UCSD-AML1 (cell line): Measurements from ENCODE around the gene UNC119.
"Not testable (repeated sequence)": the region's sequence is repeated elsewhere in the genome, so short reads cannot be mapped to it uniquely, and the experiment has no call there.

Experiments used
- DNase-seq: peaks from one replicate; lab custom pipeline; 2025; ENCODE audit not compliant: unreplicated experiment; lab: John Stamatoyannopoulos, UW

UNC119 gene

DNA sequence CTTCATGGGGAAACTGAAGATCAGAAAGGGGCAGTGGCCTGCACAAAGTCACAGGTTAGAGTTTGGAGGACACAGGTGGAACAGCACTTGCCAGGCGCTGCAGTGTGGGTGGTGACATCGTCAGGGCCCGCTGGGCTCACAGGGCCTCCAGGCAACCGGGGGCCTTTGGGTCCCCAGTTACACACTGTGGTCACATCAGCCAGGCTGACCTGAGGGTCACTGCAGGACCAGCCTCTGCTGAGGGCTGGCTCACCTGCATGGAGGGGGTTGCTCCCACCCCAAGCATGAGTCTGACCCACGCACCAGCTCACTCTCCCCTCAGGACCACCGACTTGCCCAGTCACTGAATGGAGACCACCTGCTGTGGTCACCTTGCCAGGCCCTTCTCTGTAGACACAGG is 29.2 kb downstream of the UNC119 start:
- no peak for DNase-seq

DNA sequence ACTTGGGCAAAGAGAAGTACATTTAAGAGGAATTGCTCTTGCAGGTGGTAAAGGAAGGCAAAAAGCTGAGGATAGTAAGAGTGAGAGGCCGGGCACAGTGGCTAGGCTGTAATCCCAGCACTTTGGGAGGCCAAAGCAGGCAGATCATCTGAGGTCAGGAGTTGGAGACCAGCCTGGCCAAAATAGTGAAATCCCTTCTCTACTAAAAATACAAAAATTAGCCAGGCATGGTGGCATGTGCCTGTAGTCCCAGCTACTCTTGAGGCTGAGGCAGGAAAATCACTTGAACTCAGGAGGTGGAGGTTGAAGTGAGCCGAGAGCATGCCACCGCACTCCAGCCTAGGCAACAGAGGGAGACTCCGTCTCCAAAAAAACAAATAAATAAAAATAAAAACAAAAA is 30.1 kb downstream of the UNC119 start:
- not testable (repeated sequence) for DNase-seq

DNA sequence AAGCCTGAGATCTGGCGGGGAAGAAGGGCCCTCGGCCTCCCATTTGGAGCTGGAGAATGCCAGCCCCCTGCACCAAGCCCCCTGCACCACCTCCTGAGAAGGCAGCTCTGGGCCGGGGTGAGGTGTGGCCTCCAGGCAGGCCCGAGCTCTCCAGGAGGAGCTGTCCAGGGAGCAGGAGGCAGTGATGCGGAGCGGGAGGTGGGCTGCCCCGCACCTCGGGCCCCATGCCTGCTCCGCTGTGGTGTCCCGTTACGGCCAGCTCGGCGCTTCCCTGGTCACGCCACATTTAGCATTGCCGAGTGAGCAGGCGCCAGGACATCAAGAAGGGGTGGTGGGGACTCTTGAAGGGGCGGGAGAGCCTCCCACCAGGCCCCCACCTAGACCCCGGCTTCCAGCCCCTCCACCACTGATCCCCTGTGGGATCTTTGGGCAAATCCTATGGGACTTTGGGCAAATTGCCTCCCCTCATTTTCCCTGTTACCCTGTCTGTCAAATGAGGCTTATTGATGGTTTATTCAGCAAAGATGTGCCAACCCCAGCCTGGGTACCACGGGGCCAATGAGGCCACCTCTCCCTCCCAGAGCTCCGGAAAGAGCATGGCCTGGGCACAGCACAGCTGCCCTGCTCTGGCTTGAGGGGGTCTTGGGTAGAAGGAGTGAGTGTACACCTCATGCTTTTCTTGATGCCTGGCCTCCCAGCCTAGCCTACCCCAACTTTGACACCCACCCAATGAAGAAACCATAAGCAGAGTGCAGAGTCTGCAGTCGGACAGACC is 30.9 kb downstream of the UNC119 start:
- no peak for DNase-seq

DNA sequence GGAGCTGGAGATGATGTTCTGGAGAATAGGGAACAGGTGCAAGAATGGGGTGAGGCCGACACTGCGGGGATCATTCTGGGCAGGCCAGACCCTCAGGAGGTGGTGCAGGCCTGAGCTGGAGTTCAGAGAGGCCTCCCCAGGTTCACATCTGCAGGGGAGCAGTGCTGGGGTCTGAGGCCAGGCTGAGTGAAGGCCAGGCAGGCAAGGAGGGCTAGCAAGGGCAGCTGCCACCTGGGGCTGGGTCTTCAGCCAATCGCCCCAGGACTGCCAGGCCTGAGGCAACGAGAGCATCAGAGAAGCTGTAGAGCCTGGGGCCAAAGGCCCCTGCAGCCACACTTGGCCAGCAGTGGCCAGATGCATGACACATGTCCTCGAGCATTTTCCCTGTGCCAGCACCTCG is 31.7 kb downstream of the UNC119 start:
- no peak for DNase-seq

DNA sequence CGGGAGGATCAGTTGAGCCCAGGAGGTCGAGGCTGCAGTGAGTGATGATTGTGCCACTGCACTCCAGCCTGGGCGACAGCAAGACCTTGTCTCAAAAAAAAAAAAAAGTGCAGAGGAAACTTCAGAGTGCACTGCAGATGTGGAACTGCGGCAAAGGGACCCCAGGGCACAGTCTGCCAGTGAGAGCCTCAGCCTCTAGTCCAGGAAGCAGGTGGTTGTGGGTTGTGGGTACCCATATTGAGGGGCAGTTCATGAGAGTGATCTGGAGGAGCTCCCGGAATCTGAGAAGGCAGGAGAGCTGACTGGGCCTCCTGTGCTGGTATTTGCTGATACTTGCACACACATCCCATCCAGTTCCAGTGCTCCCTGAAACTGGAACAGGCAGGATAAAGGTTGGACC is 33.2 kb downstream of the UNC119 start:
- peak; percentile 67 for DNase-seq

DNA sequence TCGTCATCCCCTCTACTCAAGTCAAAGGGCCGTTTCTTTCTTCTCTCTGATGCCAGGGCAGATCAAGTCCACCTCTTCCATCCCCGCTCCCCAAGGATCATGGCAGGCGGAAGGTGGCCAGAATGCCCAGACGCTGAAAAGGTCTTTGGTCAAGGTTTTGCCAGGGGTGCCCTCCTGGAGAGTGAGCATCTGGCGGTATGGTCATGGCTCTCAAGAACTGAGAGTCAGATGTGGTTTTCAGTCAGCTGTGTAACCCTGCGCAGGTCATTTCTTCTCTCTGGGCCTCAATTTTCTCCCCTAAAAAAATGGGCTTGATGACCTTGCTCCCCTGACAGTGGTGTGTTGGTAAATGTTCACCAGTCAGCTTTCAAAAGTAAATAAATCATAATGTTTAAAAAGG is 33.8 kb downstream of the UNC119 start:
- DNase-seq, result no peak

DNA sequence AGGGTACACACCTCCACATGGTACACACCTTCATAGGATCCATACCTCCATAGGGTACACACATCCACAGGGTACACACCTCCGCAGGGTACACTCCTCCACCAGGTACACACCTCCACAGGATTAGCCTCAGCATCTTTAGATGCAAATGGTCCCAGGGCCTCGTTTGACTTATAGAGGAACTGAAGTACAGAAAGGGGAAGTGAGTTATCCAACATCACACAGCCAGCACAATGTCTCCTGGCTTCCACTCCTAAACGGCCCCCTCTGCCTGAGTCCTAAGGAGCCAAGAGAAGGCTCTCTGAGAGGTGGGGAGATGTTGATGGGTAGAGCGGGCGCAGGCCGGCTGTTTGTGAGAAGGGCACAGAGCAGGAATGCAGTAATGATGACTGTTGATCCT is 34.3 kb downstream of the UNC119 start:
- no peak for DNase-seq

DNA sequence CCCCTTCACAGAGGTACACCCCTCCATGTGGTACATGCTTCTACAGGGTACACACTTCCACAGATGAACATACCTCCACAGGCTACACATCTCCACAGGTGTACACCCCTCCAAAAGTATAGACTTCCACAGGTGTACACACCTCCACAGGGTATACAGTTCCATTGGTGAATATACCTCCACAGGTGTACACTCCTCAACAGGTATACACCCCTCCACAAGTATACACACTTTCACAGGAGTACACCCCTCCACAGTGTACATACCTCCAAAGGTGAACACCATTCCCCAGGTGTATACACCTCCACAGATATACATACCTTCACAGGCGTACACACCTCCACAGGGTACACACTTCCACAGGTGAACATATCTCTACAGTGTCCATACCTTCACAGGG is 36.9 kb downstream of the UNC119 start:
- no peak for DNase-seq

DNA sequence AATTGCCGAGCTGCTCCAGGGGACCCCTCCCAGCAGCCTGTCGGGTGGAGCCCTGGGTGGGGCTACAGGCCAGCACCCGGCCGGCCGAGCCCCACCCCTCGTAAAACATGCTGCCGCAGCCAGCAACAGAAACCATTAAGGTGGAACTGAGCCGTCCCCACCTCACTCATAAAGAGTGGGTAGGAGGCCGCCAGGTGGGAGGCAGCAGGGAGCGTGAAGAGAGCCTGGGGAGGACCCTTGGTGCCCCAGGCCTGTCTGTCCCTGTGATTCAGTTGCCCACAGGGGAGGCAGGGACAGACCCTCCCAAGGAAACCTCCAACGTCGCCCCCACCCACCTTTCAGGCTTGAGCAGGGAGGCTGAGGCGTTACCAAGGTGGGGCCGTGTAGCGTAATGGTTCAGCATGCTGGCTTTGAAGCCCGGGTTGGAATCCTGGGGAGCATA is 37.8 kb downstream of the UNC119 start:
- DNase-seq, result no peak

DNA sequence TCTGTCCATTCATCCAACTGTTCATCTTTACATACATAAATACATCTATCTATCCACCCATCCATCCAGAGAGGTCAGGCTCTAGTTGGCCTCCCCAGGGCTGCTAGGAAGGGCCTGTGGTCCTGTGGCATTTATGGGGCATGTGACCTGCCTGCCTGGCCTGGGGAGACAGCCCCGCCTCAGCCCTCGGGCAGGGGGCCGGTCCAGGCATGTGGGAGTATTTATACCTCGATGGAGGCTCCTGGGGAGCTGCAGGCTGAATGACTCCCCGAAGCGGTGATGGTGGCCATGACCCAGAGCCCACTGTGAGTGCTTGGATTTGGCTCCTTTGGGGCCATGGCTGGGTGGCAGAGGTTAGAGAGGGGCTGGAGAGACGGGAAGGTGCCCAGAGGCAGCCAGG is 38.9 kb downstream of the UNC119 start:
- DNase-seq, result no peak

DNA sequence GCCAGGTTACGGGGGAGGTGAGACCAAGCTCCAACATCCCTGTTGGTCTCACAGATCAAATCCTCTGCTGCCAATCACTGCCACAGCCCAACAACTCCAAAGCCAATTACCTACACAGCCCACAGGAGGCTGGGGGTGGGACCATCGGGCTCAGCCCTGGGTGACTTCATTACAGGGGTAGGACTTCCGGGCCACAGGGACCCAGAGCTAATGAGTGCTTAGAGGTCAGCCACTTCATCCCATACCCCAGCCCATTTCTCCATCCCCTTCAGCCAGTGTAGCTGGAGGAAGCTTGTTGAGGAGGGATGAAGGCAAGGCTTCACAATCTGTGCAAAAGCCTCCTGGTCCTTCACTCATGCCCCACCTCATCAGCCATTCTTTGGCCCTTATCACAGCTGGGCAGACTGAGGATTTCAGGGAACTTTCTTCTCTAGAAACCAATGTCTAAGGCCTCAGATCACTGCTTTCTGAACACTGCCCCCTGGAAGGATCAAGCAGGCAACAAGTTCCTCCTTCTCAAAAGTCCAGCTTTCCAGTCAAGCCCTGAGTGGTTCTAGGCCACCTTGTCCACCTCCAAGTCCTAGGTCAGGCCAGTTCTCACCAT is 40.5 kb downstream of the UNC119 start:
- DNase-seq, result no peak

DNA sequence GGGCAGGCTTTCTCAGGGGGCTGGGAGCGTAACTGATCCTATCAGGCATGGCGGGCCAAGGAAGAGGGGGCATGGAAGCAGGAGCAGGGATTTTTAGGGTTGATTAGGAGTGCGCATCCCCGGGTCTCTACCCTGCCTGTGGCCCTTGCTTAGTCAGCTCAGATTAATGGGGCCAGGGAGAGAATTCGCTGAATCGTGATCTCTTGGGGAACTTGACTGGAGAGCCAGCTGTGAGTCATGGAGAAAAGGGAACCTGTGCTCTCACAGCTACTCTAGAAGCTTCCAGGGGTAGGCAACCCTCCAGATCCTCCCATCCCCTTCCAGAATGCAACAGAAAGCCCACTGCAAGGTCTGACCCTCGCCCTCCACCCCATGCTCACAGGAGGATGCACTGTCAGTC is 42.6 kb downstream of the UNC119 start:
- no peak for DNase-seq

DNA sequence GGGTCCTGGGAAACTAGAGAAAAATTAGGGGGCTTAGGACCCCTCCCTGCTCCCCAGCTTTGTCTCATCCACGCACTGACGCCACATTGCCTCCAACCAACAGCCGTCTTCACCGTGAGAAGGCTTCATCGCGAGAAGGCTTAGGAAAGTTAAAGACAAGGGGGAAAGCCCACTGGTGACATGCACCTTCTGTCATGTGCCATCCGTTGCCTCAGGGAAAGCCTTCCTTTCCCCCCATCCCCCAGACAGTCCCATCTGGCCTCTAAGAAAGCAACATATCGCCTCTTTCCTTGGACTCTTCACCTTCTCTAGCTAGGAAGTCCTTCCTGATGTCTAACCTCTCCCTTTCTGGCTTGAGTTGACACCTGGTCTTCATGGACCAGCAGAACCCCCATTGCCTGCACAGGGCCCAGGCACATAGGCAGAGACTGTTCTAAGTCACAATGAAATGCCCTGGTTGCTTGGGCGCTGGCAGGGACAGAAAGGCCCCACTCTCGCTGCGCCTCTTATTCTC is 44.2 kb downstream of the UNC119 start:
- DNase-seq, result no peak

DNA sequence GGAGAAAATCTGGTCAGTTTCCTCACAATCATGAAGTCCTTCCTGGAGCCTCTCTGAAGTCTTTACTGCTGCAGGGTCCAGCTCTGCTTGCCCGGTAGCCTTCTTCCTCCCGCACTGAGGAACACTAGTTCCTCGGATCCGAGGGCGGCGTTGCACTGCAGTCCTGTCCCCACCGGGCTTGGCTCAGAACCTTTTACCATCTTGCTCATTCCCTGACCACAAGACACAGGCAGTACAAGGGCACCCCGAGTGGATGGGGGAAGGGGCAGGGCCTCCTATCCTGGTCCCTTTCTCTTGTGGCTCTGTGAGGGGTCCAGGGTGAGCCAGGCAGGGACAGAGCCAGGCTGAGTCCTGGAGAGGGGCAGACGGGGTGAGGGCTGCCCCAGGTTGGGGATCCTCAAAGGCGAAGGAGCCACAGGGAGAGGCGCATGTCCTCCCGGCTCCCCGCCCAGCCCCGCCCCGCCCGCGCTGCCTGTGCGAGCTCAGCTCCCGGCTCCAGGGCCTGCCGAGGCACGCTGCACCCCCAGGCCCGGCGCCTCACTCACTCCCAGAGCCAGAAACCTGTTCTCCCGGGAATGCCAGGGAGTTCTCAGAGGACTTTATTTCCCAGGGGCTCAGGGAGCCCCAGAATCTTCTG is 44.7 kb downstream of the UNC119 start:
- DNase-seq, result no peak

DNA sequence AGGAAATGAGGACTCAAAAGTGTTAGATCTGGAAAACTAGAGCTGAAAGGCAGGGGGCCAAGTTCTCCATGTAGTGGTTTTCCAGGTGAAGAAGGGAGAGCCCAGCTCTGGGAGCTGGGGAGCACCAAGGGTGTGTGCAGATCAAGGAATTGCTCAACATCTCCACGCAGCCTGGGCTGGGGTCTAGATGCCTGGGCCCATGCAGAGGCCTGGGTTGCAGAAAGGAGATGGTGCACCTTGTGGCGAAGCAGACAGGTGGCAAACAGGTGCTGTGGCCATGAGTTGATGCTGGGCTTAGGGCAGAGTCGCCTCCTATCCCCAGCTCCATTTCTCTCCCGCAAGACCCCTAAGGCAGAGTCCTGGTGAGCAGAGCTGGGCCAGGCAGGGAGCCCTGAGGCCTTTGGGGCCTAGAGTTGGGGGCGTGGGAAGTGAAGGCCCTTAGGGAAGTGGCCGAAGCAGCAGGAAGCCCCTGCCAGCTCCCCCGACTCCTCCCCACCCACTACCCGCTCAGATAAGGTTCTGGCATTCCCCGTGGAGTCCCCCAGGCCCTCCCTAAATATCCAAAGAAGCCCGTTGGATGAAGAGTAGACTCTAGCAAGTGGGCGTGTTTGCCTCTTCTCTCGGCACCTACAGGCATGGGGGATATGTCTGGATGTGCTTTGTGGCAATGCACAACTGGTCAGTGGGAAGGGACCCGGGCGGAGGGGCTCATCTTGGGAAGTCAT is 45.5 kb downstream of the UNC119 start:
- DNase-seq, result no peak

DNA sequence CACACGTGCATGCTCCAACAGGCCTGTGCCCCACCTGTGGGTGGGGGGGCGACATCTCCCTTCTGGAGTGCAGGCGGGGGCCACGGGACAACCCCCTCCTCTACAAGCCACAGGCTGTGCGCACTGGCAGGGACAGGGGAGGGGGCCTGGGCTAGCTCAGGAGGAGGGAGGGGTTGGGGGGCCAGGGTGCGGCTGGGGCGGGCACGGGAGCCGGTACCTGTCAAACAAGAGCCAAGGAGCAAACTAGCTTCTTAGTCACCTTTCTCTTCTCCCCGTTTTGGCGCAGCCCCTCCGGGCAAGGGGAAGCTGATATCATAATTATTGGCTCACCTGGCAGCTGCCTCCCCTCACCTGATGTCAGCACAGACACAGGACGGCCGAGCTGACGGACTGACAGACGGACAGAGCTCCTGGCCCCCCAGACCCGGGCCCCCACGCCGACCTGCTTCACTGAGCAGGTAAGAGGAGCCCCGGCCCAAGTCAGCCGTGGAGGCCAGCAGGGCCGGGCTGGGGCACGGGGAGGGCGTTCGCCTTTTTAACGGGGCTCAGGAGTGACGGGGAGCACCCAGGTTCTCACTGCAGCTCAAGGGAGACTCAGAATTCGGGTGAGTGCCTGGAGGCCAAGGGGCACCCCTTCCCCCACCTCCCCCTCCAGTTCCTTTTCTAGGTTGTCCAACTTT is 46.3 kb downstream of the UNC119 start, which contains the start of gene FOXN1:
Gene FOXN1 (plus strand): TSS at position 363 of the 680 bp plus-strand sequence. CDS start 17,622 bp downstream, outside the sequence.
- DNase-seq, result no peak

DNA sequence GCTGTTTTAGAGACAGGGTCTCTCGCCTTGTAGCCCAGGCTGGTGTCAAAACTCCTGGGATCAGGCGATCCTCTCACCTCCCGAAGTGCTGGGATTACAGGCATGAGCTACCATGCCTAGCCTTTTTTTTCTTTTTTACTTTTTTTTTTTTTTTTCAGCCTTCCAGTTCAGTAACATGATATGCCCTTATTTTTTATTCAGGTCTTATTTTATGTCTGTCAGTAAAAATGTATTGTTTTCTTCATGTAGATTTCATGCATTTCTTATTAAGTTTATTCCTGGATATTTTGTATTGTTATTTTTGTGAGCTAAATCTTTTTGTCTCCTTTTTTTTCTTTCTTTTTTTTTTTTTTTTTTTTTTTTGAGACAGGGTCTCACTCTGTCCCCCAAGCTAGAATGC is 49.0 kb downstream of the UNC119 start:
- no peak for DNase-seq

DNA sequence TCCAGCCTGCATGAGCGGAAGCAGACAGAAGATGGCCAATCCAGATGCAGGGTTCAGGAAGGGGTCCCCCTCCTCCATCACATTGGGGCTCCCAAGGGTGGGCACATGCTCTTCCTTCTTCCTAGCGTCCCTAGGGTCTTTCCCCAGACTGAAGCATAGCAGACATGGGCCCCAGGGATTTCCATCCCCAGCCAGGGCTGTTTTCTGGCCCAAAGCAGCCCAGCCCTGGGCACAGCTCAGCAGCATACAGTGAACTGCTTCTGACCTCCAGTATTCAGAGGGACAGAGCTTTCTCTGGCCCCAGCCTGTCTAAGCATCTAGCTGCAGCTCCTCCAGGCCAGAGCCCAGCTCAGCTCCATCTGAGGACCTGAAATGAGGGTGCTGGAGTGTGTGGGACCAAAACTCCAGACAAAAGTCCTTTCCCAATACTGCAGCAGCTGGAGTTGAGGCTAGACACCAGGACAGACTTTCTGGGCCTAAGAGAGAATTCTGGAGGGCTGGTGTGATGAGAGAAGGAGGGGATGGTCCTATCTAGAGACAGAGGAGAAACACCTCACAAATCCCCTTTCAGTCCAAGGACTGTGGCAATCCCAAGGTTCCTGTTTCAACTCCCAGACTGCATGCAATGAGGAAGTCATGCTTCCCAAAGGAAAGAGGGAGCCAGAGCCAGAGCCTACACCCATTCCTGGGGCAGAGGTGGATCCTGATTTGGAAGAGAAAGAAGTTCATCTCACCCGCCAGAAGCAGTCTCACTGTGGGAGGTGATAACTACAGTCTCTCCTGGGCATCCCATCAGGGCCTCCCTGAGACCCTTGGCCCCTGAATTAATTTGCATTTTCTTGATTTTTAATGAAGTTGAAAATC is 50.8 kb downstream of the UNC119 start:
- no peak for DNase-seq

DNA sequence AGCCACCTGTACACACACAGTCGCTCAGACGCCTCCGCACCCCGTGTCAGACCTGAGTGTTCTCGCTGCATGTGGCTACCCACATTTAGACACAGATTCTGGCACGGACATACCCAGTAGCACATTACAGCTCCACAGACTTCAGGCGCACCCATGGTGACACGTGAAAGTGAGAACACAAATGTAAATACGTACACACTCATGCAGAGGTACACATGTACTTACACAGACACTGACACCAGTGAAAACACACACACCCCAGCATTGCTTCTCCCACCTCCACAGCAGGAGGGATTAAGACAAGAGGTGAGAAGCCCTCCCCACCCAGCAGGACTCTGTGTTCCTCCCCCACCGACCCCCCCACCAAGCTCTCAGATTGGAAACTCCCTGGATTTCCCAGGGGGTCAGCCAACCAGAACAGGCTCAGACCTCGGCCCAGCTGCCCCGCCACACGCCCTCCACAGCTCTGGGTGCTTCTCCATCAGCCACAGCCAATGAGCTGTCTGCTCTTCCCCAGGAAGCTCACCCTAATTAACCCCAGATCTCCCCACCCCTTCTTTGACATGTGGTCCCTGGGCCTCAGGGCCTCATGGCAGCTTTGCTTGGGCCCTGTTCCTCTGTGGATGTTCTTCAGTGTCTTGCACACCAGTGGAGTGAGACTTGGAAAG is 51.6 kb downstream of the UNC119 start:
- no peak for DNase-seq
